GM19455 (cell line): ENCODE data around the gene ZNRF4.

Experiments
- ATAC-seq: cut with Tn5 transposase; IDR thresholded peaks from one replicate; pipeline ENCODE4 v1.9.1; 2021; ENCODE audit not compliant: unreplicated experiment

Gene ZNRF4

GRCh38 chr19:5501907-5502306 is 46.7 kb downstream of the ZNRF4 start:
- no peak for ATAC-seq

GRCh38 chr19:5503598-5503997 is 48.4 kb downstream of the ZNRF4 start:
- no peak for ATAC-seq

- no peak for ATAC-seq
Observed at GRCh38 chr19:5504114-5504513, 48.9 kb downstream of the ZNRF4 start.
